GM15510 (cell line): Measurements from ENCODE around the gene CPNE6.

Source experiments
- POLR2A ChIP-seq: IDR thresholded peaks from 3 replicates; pipeline ENCODE4 v1.6.1; 2011; ENCODE audit warnings: borderline replicate concordance; ENCODE audit not compliant: insufficient read length; ENCODE audit errors: extremely low read depth

Gene CPNE6

GRCh38 chr14:24103451-24103850 lies 32.1 kb downstream of the CPNE6 start:
- no peak for TF ChIP-seq POLR2A

GRCh38 chr14:24106672-24107271 lies 35.4 kb downstream of the CPNE6 start:
- TF ChIP-seq POLR2A, result no peak

- TF ChIP-seq POLR2A, result no peak
Measured at GRCh38 chr14:24108336-24108874, 37.0 kb downstream of the CPNE6 start.

DNA sequence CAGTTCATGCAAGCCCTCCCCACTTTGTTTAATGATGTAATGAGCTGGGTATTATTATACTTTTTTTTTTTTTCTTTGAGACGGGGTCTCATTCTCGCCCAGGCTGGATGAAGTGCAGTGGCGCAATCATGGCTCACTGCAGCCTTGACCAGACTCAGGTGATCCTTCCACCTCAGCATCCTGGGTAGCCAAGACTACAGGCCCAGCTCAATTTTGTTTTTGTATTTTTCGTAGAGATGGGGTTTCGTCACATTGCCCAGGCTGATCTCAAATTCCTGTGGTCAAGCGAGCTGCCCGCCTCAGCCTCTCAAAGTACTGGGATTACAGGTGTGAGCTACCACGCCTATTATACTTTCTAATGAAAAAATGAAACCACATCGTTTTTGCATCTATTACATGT lies 38.7 kb downstream of the CPNE6 start:
- no peak for TF ChIP-seq POLR2A

DNA sequence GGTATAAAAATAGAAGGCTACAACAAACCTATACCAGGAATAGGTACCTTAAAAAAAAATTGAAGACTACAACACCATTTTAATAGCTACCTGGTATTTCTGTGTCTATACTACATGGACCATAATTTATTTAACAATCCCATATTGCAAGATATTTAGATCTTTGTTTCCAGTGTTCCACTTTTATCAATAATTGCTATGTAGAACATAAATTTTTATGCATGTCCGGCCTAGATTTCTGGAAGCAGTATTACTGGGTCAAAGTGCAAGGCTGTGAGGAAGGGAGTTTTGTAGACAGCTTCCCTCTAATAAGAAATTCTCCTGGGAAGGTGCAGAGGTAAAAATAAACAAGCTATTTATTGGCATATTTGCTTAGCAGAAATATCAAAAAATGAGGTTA lies 39.2 kb downstream of the CPNE6 start:
- no peak for TF ChIP-seq POLR2A

GRCh38 chr14:24113379-24113800 lies 42.0 kb downstream of the CPNE6 start:
- TF ChIP-seq POLR2A, result no peak

- TF ChIP-seq POLR2A, result peak; percentile 86
Measured at GRCh38 chr14:24113801-24114531, 42.6 kb downstream of the CPNE6 start.

DNA sequence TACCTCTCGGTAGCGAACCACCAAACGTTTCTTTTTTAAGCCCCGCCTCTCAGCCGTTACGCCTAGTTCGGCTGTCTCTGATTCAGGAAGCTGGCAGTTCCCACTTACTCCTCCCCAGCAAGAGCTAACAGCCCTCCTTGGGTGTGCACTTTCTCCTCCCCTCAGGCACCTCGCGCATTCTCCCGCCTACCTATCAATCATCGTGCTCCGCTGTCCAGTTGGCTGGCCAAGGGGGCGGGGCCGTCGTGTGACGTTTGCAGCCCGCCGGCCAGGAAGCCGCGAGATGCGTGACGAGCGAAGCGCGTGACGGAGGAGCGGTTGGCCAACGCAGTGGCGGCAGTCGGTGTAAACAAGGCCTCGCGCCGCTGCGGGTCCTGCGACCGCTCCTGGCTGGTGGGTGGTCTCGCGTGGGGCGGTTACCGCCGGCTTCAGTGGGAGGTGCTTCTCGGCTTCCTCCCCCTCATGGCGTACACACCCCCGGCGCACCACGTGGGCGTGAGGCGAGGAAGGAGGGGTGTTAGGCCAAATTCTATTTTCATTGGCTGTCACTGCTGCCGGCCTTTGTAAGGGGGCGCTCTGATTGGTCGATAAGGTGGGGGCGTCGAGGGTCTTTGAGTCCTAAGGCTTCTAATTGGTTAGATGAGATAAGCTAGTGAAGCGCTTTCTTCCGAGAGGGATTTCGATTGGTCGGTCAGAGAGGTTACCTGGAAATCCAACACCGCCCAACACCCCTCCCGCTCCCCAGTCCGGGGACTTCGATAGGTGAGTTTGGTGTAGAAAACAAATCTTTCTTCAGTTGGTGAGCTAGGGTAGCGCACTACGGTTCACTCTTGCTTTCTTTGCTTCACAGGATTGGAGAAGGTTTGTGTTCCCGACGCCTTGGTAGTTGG lies 43.4 kb downstream of the CPNE6 start, which contains the start of the genes DCAF11 and NRL:
DCAF11 (plus strand) TSS at position 246 of the 890 bp plus-strand sequence. CDS start 818 bp downstream, outside the sequence.
NRL (minus strand) TSS at position 418 of the 890 bp plus-strand sequence. CDS start 32,101 bp downstream, outside the sequence.
- TF ChIP-seq POLR2A, result no peak

DNA sequence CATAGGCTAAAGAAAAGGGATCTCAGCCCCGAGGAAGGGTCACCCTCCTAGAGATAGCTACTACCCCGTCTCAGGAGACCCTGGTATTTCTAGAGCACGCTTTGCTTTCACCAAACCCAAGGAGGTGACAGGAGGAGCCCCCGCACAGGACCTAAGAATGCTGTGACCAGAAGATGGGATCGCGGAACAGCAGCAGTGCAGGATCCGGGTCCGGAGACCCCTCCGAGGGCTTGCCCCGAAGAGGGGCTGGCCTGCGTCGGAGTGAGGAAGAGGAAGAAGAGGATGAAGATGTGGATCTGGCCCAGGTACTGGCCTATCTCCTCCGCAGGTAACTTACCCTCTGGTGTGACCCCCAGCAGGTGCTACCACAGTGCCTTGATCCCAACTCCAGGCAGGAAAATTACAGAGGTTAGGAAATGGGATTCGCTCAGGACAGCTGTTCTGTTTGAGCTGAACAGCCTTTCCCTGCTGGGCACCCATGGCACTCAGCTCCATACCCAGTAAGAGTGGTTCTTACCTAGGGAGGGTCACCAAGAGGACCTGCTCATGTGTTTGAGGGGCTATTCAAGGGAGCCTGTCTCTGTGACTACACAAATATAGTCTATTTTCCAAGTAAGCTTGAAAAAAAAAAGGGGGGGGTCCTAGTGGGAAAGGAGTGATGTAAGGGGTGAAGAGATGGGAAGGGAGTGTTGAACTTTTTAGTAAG lies 44.2 kb downstream of the CPNE6 start:
- TF ChIP-seq POLR2A, result no peak

- TF ChIP-seq POLR2A, result no peak
Measured at GRCh38 chr14:24116128-24116814, 44.9 kb downstream of the CPNE6 start.

DNA sequence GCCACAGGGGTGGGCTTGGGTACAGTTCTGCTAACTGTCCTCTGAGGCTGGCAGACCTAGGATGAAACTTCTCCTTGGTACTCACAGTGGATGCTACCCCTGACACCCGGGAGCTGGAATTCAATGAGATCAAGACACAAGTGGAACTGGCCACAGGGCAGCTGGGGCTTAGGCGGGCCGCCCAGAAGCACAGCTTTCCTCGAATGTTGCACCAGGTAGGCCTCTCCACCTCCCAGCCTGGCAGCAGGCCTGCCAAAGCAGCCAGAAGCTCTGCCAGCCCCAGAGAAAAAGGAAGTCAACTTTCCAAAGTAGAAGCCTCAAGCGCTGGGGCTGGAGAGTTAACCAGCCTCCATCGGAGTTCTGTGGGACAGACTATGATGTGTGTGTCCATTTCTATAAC lies 45.8 kb downstream of the CPNE6 start:
- TF ChIP-seq POLR2A, result no peak

DNA sequence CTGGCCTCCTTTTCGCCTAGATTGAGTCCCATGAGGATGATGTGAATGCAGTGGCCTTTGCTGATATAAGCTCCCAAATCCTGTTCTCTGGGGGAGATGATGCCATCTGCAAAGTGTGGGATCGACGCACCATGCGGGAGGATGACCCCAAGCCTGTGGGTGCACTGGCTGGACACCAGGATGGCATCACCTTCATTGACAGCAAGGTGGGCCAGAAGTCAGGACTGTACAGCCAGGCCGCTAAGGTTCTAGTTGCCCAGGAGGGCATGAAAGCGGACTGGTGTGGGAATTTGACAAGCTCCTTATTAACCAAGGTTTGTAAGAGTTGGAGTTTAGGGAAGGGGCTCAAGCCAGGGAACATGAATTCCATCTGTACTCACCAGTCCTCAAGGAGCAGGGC lies 48.3 kb downstream of the CPNE6 start:
- no peak for TF ChIP-seq POLR2A

DNA sequence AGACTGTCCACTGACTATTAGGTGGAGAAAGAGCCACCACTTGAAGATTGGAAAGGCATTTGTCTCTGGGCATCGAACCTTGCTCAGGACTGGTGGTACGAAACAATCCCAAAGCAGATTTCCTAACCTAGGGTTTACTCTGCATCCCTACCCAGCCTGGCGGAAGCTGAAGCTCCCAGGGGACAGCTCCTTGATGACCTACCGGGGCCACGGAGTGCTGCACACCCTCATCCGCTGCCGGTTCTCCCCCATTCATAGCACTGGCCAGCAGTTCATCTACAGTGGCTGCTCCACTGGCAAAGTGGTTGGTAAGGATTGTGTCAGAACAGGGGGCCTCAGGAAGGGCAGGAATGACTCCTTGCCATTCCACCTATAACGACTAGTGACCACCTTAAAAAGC lies 49.8 kb downstream of the CPNE6 start:
- TF ChIP-seq POLR2A, result no peak

- no peak for TF ChIP-seq POLR2A
Measured at GRCh38 chr14:24122416-24122815, 51.1 kb downstream of the CPNE6 start.

- TF ChIP-seq POLR2A, result no peak
Measured at GRCh38 chr14:24122898-24123297, 51.5 kb downstream of the CPNE6 start.
